CD14-positive monocyte (primary cell): ENCODE results near the gene ZBTB43. TPM values are rescaled to one million over a fixed set of nuclear protein-coding genes. Genes with fewer than 3 reads are reported as not detected.

ENCODE experiments used
- DNase-seq, 3 donors: peaks; one replicate each; pipeline ENCODE4 v3.0.0-alpha.2; 2011 to 2022
- H2AFZ ChIP-seq: 2 replicates; pipeline ENCODE4 v1.6.0; 2012; ENCODE audit warnings: mild to moderate bottlenecking, low read depth, low read length, inconsistent platforms; ENCODE audit not compliant: insufficient read depth, poor library complexity, severe bottlenecking
- H3K27ac ChIP-seq, 2 donors: 1 replicate in 1 of 2; 2 replicates in 1 of 2; pipeline ENCODE4 v1.5.1; 2012 to 2013; ENCODE audit warnings: low read length in 2 of 2, control low read depth in 1 of 2, inconsistent platforms in 1 of 2, low read depth in 1 of 2, mild to moderate bottlenecking in 1 of 2
- H3K27me3 ChIP-seq, 2 donors: one replicate each; pipeline versions ENCODE4 v1.6.0 to v1.6.1; 2011 to 2013; ENCODE audit warnings: low read length in 2 of 2; ENCODE audit not compliant: control insufficient read depth in 2 of 2, insufficient read depth in 2 of 2
- H3K36me3 ChIP-seq, 2 donors: replicated peaks in 1 of 2; 1 replicate in 1 of 2; 2 replicates in 1 of 2; pipeline versions ENCODE4 v1.5.1 to v1.6.1; 2012 to 2013; ENCODE audit warnings: low read length in 2 of 2, control low read depth in 1 of 2, inconsistent platforms in 1 of 2, mild to moderate bottlenecking in 1 of 2; ENCODE audit not compliant: insufficient read depth in 2 of 2, control insufficient read depth in 1 of 2
- H3K4me1 ChIP-seq, 2 donors: 1 replicate in 1 of 2; 2 replicates in 1 of 2; pipeline versions ENCODE4 v1.5.1 to v1.6.1; 2012 to 2013; ENCODE audit warnings: low read length in 2 of 2, control low read depth in 1 of 2, inconsistent platforms in 1 of 2, mild to moderate bottlenecking in 1 of 2, moderate library complexity in 1 of 2; ENCODE audit not compliant: insufficient read depth in 2 of 2, control insufficient read depth in 1 of 2
- H3K4me2 ChIP-seq: replicated peaks from 2 replicates; pipeline ENCODE3; 2012; ENCODE audit warnings: low read length, moderate library complexity, mild to moderate bottlenecking; ENCODE audit not compliant: poor library complexity, severe bottlenecking; ENCODE audit errors: extremely low read depth
- H3K4me3 ChIP-seq, 3 experiments: fragments of 200-600 bp in 1 of 3; sonication (generic) in 1 of 3; replicated peaks in 1 of 3; 1 replicate in 2 of 3; 2 replicates in 1 of 3; pipeline ENCODE4 v1.5.1; 2011 to 2013; ENCODE audit warnings: low read length in 3 of 3, mild to moderate bottlenecking in 3 of 3, control low read depth in 2 of 3, low read depth in 2 of 3, inconsistent platforms in 1 of 3, moderate library complexity in 1 of 3
- H3K79me2 ChIP-seq: 2 replicates; pipeline ENCODE4 v1.6.0; 2012; ENCODE audit warnings: mild to moderate bottlenecking, control low read depth, inconsistent platforms, low read length, moderate library complexity; ENCODE audit not compliant: insufficient read depth
- H3K9ac ChIP-seq: 2 replicates; pipeline ENCODE4 v1.6.0; 2017; ENCODE audit warnings: low read length, mild to moderate bottlenecking; ENCODE audit not compliant: insufficient read depth, poor library complexity, severe bottlenecking
- H3K9me3 ChIP-seq, 2 donors: replicated peaks in 1 of 2; 1 replicate in 1 of 2; 2 replicates in 1 of 2; pipeline versions ENCODE4 v1.5.1 to v1.6.1; 2012 to 2013; ENCODE audit warnings: low read length in 2 of 2, control low read depth in 1 of 2; ENCODE audit not compliant: control insufficient read depth in 1 of 2, insufficient read depth in 1 of 2
- H4K20me1 ChIP-seq: 2 replicates; pipeline ENCODE4 v1.6.0; 2012; ENCODE audit warnings: mild to moderate bottlenecking, low read length, control low read depth, moderate library complexity; ENCODE audit not compliant: insufficient read depth
- H3K27ac Mint-ChIP-seq, 7 donors: one replicate each; pipeline ENCODE4 v1.8.0; 2020; ENCODE audit warnings: mild to moderate bottlenecking in 7 of 7, mixed read lengths in 7 of 7, moderate library complexity in 6 of 7, inconsistent platforms in 2 of 7
- H3K27me3 Mint-ChIP-seq, 3 donors: one replicate each; pipeline ENCODE4 v1.8.0; 2021 to 2022; ENCODE audit warnings: low read depth in 3 of 3, mild to moderate bottlenecking in 3 of 3, mixed read lengths in 3 of 3, moderate library complexity in 3 of 3, inconsistent platforms in 1 of 3
- H3K36me3 Mint-ChIP-seq, 2 donors: one replicate each; pipeline ENCODE4 v1.8.0; 2020; ENCODE audit warnings: mixed read lengths in 2 of 2, inconsistent platforms in 1 of 2, mild to moderate bottlenecking in 1 of 2
- H3K4me1 Mint-ChIP-seq: one replicate; pipeline ENCODE4 v1.8.0; 2020; ENCODE audit warnings: mild to moderate bottlenecking, mixed read lengths
- H3K4me3 Mint-ChIP-seq, 2 donors: one replicate each; pipeline ENCODE4 v1.8.0; 2020; ENCODE audit warnings: mild to moderate bottlenecking in 2 of 2, mixed read lengths in 2 of 2, moderate library complexity in 1 of 2
- H3K9me3 Mint-ChIP-seq, 7 donors: one replicate each; pipeline ENCODE4 v1.8.0; 2020 to 2022; ENCODE audit warnings: mixed read lengths in 7 of 7, mild to moderate bottlenecking in 6 of 7, moderate library complexity in 6 of 7, inconsistent platforms in 2 of 7
- CTCF ChIP-seq: fragments of 200-600 bp; IDR thresholded peaks from one replicate; pipeline ENCODE4 v1.8.0; 2022; ENCODE audit warnings: antibody characterized with exemption, mild to moderate bottlenecking
- WGBS: methylation state at CpG from one replicate; pipeline ENCODE4 v1.1.5; 2013; ENCODE audit warnings: missing lambda C conversion rate; ENCODE audit not compliant: insufficient coverage; 5-methylcytosine and 5-hydroxymethylcytosine counted together
- intact Hi-C, 2 donors: fragments of 100-400 bp; cut with micrococcal nuclease; formaldehyde crosslinking; loops; one replicate each; pipeline versions ENCODE4 v1.15.0 to v1.15.1; 2023
- polyA plus RNA-seq, 3 donors: library from polyadenylated mRNA; depleted of rRNA in 1 of 3; unstranded in 2 of 3; stranded (reverse) in 1 of 3; fragments of 300-500 nt in 2 of 3; fragments of >200 nt in 1 of 3; fragmentation: Illumina TruSeq in 2 of 3; gene quantifications; 1 replicate in 2 of 3; 2 replicates in 1 of 3; pipeline ENCODE4 v1.2.3, GENCODE V29; 2012 to 2021

Gene ZBTB43
- polyA plus RNA-seq, 3 donors = 6.1 to 15.9 (median 6.8) TPM

- H3K27me3 ChIP-seq = peaks cover 0 to 10% of the 10 kb centered on the region in 2 donors
- H3K36me3 Mint-ChIP-seq = no peaks in the 10 kb centered on the region
- H3K9ac ChIP-seq = no peak overlapping the region
- no peak overlapping the region for H3K4me3 Mint-ChIP-seq
- no peak overlapping the region for H3K4me3 ChIP-seq
- TF ChIP-seq CTCF = peak; percentile 44
- intact Hi-C loops = no loop called here
- no peaks in the 10 kb centered on the region for H4K20me1 ChIP-seq
- no peaks in the 10 kb centered on the region for H3K36me3 ChIP-seq
- no peaks in the 10 kb centered on the region for H3K4me1 ChIP-seq
- no peak overlapping the region for H3K27ac Mint-ChIP-seq
- H2AFZ ChIP-seq = no peak overlapping the region
- peak in 1 of 3 donors; percentile 6 for DNase-seq
- H3K9me3 ChIP-seq = no peaks in the 10 kb centered on the region
- H3K27me3 Mint-ChIP-seq = peaks cover 5 to 36% (median 13%) of the 10 kb centered on the region in 3 donors
- H3K4me1 Mint-ChIP-seq = no peaks in the 10 kb centered on the region
- H3K9me3 Mint-ChIP-seq = peaks cover 0 to 6% (median 3%) of the 10 kb centered on the region in 7 donors
- no peaks in the 10 kb centered on the region for H3K79me2 ChIP-seq
- H3K4me2 ChIP-seq = no peak overlapping the region
- WGBS = 41% methylated on average over 4 of the region's 14 CpGs
- no peak overlapping the region for H3K27ac ChIP-seq
Observed at GRCh38 chr9:126773004-126773607, 31.7 kb upstream of the ZBTB43 start.

GRCh38 chr9:126775926-126776325 lies 28.9 kb upstream of the ZBTB43 start:
- DNase-seq = no peak
- intact Hi-C loops = loop anchor here in 1 of 2 donors (5.0 kb wide), 1 partner anchor 164 kb away; the partner anchor contains the start of gene LMX1B
- H3K9me3 Mint-ChIP-seq = peaks cover 0 to 2% (median 0%) of the 10 kb centered on the region in 7 donors
- no peaks in the 10 kb centered on the region for H3K36me3 ChIP-seq
- no peak for TF ChIP-seq CTCF
- no peak overlapping the region for H3K4me3 Mint-ChIP-seq
- H3K4me3 ChIP-seq = no peak overlapping the region
- H3K27me3 ChIP-seq = peaks cover 0 to 10% of the 10 kb centered on the region in 2 donors
- H3K36me3 Mint-ChIP-seq = no peaks in the 10 kb centered on the region
- no peak overlapping the region for H3K27ac ChIP-seq
- H3K4me1 ChIP-seq = no peaks in the 10 kb centered on the region
- WGBS = no CpG with 5 or more reads among the region's 5 CpGs
- H3K9me3 ChIP-seq = no peaks in the 10 kb centered on the region
- no peak overlapping the region for H3K27ac Mint-ChIP-seq
- H3K27me3 Mint-ChIP-seq = peaks cover 6 to 52% (median 18%) of the 10 kb centered on the region in 3 donors
- H4K20me1 ChIP-seq = no peaks in the 10 kb centered on the region
- no peaks in the 10 kb centered on the region for H3K4me1 Mint-ChIP-seq
- no peaks in the 10 kb centered on the region for H3K79me2 ChIP-seq
- H3K4me2 ChIP-seq = no peak overlapping the region
- H2AFZ ChIP-seq = no peak overlapping the region
- no peak overlapping the region for H3K9ac ChIP-seq
